GM18909 (cell line): ENCODE results near the gene ZFAND3.
"Not testable (repeated sequence)": the region's sequence is repeated elsewhere in the genome, so short reads cannot be mapped to it uniquely, and the experiment has no call there.

Experiments used
- ATAC-seq: cut with Tn5 transposase; IDR thresholded peaks from one replicate; pipeline ENCODE4 v1.9.1; 2021; ENCODE audit warnings: mild to moderate bottlenecking; ENCODE audit not compliant: unreplicated experiment, poor library complexity

ZFAND3 gene

DNA sequence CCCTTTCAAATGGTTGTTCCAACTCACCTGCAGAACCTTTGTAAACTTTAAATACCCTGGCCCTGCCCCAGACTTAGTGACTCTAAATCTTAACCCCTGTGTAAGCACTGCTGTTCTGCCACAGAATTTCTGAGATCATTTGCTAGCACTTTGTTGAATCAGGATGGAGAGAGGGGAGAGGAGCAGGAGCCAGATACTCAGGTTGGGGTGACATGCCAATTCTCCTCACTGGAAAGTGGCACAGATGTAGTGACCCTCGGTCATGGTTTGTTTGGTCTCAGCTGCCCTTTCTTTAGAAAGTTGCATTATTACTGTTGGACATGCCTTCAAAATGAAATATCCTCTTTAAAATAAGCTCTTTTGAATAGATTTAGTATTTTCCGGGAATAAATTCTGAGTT lies 168.0 kb downstream of the ZFAND3 start:
- ATAC-seq = no peak

DNA sequence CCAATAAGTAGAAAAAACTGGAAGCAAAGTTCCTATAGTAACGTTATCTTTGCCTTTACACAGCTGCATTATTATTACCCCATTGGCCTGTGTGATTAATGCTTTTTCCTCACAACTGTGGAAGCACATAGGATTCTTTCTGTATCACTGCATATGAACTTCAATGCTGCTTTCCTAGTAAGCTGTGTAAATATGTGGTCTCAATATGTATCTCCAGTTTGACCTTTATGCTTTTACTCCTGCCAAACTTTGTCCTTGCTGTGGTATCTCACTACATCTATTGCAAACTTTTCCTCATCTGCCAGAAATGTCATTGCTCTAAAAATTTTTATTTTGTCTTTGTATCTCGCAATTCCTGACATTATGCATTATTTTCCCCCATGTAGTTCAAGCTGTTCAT lies 168.6 kb downstream of the ZFAND3 start:
- ATAC-seq = no peak

DNA sequence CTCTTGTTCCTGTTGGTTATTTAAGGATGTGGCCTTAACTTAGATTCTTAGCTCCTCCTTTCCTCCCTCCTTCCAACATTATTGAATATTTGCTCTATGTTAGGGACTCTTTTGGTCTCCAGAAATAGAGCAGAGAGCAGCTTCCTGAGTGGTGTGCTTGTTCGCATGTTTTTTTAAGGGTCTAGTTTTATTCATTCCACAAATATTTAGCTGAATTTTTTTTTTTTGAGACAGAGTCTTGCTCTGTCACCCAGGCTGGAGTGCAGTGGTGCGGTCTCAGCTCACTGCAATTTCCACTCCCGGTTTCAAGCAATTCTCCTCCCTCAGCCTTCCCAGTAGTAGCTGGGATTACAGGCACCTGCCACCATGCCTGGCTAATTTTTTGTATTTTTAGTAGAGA lies 169.2 kb downstream of the ZFAND3 start:
- no peak for ATAC-seq

DNA sequence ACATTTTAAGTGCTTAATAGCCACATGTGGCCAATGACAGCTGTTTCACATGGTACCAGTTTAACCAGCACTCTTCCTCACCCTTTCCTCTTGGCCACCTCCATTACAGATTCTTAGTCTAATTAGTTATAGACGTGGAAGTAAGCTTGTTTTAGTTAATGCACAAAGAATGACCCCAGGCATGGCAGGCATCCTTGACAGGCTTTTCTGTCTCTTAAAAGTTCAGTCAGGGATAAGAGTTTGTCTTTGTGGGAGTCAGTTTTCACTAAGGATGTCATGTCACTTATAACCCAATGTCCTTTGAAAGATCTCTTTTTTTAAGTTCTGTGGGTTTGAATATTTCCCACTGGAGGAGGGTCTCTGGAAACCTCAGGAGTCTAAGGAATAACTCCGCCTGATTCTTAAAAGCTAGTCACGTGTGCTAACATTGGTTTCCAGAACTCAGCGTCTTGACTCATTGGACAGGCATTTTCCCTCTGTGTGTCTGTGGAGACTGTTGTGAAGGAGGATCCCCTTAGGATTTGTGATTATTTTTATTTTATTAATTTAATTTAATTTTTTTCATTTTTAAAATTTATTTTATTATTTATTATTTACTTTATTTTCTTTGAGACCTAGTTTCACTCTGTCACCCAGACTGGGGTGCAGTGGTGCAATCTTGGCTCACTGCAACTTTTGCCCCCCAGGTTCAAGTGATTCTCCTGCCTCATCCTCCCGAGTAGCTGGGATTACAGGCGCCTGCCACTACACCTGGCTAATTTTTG lies 171.4 kb downstream of the ZFAND3 start:
- ATAC-seq = no peak

DNA sequence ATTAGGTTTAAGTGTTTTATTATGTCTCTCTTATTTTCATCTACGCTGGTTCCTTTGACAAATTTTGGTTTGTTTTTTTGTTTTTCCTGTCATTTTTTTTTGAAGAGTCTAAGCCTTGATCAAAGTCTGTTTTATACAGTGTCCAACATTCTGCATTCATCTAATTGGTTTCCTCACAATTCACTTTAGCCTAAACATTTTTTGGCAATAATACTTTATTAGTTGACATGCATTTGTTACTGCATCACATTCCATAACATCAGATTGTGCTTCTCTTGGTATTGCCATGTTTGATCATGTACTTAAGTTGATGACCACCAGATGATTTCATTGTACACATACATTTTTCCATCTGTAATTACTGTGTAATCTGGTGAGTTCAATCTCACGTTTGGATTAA lies 173.2 kb downstream of the ZFAND3 start:
- no peak for ATAC-seq

DNA sequence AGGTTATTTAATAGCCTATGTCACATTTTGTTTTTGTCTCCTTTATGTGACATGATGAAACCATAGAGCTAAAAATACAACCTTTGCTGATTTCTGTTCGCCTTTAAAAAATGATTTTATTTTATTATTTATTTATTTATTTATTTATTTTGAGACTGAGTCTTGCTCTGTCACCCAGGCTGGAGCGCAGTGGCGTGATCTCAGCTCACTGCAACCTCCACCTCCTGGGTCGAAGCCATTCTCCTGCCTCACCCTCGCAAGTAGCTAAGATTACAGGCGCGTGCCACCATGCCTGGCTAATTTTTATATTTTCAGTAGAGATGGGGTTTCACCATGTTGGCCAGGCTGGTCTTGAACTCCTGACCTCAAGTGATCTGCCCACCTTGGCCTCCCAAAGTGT lies 173.7 kb downstream of the ZFAND3 start:
- ATAC-seq = not testable (repeated sequence)

DNA sequence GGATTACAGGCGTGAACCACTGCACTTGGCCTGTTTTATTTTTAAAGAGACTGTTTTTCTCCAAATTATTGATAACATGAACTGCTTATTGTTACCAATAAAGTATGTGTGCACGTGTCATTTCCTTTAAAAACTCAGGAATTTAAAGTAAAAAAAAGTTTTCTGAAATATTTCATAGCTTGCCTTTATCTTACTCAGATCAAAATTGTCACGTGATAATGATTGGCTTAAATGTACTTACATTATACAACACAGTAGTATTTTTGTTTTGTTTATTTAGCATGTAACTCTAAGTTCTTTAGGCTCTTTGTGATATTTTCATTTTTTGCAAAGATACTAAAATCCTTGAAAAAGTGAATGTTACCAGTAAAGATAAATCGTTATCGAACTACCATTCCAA lies 174.1 kb downstream of the ZFAND3 start:
- ATAC-seq = no peak

DNA sequence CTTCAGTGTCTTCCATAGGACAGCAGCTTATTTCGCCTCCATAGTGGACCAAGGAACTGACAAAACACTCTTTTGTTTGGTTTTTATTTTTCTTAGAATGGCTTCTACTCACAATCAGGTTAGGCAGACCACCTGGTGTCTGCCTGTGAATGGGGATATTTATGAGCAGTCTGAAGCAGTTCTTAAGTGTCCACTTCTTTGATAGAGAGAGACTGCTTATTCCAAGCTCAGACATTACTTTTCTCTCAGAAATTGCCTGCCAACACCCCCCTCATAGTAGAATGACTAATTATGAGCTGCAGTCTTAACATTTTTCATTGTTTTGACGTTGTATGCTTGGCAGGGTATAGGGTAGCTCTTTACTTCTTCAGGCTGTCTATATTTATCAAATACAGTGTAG lies 174.7 kb downstream of the ZFAND3 start:
- no peak for ATAC-seq

DNA sequence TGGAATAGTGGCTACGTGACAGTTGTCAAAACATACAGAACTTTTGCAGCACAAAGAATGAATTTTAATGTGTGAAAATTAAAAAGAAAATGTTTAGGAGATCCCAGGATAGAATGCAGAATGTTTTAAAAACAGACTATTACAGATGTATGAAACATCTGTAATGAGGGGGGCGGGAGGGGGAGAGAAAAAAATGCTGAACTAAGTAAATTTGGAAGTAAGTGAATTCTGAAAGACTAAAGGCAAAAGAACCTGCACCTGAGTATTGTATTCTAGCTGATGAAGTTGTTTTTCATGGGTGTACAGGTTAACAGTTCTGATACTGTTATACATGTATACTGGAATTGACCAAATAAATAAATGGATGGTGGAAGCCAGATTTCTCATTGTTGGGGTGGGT lies 178.8 kb downstream of the ZFAND3 start:
- ATAC-seq = no peak

DNA sequence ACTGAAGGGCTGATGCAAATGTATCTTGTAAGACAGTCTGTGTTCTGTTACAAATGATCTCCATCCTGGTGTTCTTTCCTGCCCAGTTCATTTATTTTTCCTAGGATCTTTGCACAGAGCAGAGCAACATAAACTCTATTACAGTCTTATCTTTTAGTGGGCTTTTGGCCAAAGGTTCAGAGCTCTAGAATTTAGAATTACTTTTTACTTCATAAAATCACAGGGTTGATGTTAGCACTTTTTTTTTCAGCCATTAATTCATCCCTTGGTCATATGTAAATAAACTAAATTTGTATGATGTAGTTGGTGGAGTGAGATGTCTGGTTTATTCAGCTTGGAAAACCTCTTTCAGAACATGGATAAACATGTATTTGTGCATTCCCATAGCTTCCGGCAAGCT lies 181.9 kb downstream of the ZFAND3 start:
- no peak for ATAC-seq

DNA sequence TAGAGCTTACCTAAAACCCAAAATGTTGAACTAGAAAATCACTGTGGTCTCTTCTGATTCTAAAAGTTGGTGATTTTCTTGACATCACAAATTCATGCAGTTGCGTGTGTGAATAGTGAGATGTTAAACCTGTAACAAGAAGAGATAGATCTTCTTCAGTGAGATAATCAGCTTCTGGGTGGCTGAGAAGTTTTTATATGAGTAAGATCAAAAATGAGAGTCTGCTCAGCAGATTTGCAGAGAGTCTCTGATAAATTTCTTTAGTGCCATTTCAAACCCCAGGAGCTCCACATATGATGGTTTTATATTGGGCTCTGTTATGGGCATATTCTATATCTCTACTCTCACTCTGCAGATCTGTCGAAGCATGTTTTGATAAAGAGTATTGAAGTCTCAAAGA lies 185.4 kb downstream of the ZFAND3 start:
- no peak for ATAC-seq

DNA sequence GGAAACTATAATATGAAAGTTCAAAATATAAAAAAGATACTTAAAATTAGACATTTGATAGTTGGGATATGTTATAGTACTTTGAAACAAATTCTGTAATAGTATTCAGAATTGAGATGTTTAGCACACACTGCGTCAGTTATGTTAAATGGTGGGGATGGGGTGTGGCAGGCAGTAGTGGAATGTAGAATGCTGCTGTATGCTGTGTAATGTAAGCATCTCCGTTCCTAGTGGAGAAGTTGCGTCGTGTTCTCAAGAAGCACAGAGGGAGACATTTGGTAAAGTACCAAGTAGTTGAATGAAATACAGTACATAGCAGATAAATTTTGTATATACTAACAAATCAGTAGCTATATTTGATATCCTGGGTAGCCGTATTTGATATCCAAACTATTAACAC lies 192.4 kb downstream of the ZFAND3 start:
- no peak for ATAC-seq

DNA sequence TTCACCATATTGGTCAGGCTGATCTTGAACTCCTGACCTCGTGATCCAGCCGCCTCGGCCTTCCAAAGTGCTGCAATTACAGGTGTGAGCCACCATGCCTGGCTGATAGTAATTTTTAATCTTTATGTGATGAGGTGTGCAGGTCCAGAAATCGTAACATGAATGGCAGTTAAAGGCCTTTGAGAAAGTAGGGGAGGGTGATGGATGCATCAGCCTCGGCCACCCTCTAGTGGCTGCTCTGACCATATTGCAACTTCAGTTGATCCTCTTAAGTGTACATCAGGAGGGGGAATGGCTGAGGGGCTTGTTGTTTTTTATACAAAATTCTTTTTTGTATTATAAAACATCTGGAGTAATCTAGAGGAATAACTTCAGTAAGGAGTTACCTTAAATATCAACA lies 193.0 kb downstream of the ZFAND3 start:
- no peak for ATAC-seq

DNA sequence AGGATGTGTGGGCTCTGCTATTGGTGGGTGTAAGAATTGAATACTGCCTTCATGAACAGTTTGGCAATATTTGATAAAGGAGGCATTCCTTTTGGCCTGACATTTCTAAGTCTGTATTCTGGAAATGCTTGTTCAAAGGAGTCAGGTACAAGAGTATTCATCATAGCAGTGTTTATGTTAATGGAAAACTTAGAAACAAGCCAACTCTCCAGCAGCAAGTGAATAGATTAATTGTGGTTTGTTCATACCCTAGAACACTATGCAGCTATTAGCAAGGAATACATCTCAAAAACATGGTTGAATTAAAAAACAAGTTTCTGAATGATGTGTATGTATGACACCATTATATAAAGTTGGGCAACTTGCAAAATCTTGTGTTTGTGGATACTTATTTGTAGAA lies 195.8 kb downstream of the ZFAND3 start:
- no peak for ATAC-seq

DNA sequence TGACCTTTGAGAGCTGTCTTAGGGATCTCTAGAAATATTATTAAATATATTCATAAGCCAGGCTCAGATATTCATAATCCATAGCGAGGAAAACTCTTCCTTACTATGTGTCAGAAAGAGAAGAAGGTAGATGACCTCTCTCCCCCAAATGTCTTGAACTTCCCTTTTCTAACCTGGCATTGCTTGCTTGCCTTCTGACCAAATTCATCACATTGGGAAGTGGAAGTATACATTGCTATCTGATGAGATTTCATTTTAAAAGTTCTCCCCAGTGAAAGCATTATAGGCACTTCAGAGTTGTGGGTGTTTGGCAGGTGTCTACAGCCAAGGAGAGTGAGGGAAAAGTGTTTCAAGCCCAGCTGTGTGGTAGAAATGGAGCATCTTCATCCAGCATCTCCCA lies 197.3 kb downstream of the ZFAND3 start:
- ATAC-seq = no peak

DNA sequence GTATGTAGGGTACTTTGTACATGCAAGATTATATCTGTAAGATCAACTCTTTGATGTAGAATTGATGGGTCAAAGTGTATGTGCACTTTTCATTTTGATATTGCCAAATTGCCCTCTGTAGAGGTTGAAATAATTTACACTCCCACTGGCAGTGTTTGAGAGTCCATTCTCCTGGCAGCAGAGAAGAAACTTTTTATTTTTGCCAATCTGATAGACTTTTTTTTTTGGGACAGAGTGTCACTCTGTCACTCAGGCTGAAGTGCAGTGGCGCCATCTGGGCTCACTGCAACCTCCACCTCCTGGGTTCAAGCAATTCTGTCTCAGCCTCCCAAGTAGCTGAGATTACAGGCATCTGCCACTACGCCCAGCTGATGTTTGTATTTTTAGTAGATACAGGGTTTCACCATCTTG lies 199.2 kb downstream of the ZFAND3 start:
- ATAC-seq = no peak

DNA sequence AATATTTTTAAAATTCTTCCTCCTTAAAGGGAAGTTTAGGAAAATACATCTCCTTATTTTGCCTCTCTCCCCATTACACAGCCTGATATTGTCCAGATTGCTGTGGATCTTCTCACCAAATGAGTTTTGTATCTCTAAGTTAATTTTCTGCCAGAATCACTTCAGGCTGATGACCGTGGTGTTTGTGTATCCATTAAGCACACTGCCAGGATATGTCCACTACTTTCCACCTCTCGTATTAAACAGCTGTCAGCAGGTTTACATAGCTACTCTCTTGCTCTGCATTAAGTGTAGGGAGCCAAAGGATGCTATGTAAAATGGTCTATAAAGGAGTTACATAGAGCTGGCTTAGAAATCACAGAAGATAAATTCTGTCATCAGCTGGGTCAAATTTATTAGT lies 201.1 kb downstream of the ZFAND3 start:
- ATAC-seq = no peak

DNA sequence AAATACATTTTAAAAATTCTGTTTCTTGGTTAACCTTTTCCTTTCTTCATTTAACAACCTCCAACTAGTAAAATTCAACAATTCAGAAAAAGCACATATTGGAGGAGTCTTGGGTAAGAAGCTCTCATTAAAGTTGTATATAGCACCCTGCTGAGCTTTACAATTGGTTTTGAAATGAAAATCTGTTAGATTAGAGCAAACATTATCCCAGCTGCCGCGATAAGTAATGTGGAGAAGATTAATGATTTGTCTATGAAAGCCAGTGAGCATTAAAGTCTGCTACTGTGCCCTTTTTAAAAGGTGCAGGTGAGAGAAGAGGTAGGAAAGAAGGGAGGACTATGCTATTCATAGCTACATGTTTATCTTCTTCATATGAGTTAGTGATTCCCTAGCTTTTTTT lies 201.5 kb downstream of the ZFAND3 start:
- no peak for ATAC-seq

DNA sequence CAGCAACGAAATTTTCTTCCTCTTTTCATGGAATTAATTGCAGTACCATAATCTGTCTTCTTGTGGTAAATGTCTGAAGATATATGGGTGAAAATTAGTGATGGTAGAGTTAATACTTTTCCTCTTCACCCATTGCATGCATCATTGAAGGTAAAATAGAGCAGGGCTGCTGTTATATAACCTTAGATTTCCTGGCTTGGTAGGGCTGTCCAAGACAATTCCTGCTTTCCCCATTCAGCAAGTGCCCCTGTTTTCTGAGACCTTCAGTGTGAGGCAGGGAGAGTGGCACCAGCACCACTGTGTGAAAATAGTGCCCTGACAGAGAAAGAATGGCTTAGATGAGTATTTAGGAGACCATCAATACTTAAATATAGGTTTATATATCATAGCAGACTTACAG lies 202.0 kb downstream of the ZFAND3 start:
- no peak for ATAC-seq

DNA sequence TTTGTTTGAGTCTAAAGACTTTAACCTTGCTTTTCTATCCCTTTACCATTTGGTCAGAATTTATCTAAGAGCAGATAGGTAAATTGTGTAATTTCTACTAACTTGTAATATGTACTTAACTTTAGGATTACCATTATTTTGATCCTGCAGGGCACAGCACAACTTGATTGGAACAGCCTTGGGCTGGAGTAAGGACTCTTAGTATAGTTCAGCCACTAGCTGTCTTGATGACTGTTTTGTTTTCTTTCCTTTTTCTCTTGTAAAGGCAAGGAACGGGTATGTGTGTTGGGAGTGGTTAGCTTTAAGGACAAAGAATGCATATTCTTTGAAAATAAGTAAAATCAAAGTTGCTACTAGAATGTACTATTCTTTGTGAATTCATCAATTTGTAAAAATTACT lies 203.2 kb downstream of the ZFAND3 start:
- no peak for ATAC-seq

DNA sequence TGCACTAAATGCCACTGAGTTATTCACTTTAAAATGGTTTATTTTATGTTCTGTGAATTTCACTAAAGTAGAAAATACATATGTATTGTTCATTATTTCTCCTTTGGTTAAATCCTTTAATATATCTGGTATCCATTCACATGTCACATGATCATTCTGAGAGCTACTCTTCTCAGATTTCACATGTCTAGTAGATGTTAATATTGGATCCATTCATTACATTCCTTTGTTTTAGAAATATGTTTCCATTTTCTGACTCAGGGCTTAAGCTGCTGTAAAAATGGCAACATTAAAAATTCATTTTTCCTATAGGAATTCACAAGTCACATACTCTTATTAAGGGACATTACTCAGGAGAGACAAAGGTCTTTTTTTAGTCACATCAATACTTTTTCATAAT lies 205.4 kb downstream of the ZFAND3 start:
- no peak for ATAC-seq

DNA sequence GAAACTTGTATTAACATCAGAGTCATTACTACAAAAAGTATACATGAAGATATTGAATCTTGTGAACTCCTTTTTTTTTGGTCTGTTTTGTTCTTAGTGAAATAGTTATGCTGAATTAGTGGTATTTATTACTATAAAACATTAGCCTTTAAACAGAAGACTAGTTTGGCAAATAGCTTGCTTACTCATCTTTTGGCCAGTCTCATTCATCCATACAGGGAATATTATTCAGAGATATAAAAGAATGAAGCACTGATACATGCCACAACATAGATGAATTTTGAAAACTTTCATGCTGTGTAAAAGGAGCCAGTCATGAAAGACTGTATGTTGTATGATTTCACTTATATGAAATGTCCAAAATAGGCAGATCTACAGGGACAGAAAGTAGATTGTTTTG lies 205.9 kb downstream of the ZFAND3 start:
- no peak for ATAC-seq
